ENCODE data around the gene SHH.
"Not testable (repeated sequence)": the region's sequence is repeated elsewhere in the genome, so short reads cannot be mapped to it uniquely, and the experiment has no call there.

Gene SHH

GRCh38 chr7:155819186-155819585 is 6.9 kb upstream of the SHH start:
- no peak for DNase-seq (ENCODE audit: low spot score)

GRCh38 chr7:155818820-155819168 is 6.5 kb upstream of the SHH start:
- DNase-seq (ENCODE audit: low spot score): no peak

- no peak for DNase-seq (ENCODE audit: low spot score)
Measured at GRCh38 chr7:155818154-155818819, 6.0 kb upstream of the SHH start.

DNA sequence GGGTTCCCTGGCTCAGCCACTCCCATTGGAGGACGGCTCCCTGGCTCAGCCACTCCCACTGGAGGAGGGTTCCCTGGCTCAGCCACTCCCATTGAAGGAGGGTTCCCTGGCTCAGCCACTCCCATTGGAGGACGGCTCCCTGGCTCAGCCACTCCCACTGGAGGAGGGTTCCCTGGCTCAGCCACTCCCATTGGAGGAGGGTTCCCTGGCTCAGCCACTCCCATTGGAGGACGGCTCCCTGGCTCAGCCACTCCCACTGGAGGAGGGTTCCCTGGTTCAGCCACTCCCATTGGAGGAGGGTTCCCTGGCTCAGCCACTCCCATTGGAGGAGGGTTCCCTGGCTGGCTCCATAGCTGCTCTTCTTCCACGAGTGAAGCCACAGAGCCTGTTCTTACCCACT is 5.3 kb upstream of the SHH start:
- not testable (repeated sequence) for DNase-seq (ENCODE audit: low spot score)

DNA sequence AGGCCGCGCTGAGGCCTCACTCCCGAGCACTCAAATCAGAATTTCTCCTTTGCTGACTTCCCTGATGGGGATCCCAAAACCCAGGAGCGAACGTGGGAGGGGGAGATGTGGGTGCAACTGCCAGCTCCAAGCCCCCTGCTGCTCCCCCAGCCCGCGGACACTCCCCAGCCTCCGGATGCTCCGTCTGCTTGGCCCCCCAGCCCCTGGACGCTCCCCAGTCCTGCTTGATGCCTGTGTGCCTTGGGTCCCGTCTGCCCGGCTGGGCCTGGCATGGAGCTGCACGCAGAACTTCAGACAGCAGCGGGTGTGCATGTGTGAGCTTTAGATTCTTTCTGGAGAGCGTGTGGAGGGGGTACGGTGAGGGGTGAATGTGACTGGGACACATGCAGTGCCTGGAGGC is 4.7 kb upstream of the SHH start:
- DNase-seq (ENCODE audit: low spot score): no peak

DNA sequence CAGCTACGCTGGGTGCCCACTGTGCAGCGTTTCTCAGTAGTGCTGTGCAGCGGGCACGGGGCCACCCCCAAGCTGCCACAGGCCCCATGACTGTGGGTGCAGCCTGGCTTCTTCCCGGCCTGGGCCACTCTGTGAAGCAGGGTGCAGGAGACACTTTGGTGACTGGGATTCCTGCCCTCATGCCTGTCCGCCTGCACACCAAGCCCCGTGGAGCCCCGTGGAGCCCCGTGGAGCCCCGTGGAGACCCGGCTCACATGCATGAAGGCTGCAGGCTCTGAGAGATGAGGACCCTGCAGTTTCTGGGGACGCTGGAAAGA is 3.9 kb upstream of the SHH start:
- no peak for DNase-seq (ENCODE audit: low spot score)

DNA sequence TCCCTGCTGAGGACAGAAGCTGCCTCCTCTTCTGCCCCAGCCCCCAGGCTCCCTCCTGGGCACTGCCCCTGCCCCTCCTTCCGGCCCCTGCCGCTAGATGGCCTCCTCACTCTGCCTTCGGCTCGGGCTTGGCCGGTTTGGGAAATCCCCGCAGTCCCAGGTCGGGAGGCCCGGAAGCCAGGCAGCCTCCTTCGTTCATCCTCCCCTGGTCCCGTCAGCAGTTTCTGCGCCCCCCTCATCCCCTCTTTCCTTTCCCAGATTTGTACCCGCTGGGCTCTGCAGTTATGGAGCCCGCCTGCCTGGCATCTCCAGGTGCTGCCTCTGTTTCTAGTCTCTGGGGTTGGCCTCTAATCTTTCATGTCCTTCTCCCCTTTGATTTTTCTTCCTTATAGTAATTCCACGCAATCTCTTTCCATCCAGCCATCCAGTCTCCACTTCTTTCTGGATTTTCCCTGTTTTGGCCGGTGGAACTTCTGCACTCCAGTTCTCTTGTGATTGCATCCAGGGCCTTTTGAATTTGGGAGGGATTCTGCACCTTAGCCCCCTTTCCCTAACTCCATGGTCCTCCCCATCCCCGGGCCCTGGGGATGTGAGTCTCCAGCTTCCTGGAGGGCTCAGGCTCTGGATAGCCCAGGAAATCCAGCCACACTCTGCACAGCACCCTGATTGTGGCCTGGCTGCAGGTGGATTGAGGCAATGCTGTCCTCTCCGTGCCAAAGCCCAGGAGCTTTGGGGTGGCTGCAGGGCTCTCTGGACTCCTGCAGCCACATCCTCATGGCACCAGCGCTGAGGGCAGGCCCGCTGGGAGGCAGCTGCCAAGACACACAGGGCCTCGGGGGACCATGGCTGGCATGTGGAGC is 3.3 kb upstream of the SHH start:
- DNase-seq (ENCODE audit: low spot score): no peak

- no peak for DNase-seq (ENCODE audit: low spot score)
Measured at GRCh38 chr7:155814316-155815276, 2.3 kb upstream of the SHH start.

DNA sequence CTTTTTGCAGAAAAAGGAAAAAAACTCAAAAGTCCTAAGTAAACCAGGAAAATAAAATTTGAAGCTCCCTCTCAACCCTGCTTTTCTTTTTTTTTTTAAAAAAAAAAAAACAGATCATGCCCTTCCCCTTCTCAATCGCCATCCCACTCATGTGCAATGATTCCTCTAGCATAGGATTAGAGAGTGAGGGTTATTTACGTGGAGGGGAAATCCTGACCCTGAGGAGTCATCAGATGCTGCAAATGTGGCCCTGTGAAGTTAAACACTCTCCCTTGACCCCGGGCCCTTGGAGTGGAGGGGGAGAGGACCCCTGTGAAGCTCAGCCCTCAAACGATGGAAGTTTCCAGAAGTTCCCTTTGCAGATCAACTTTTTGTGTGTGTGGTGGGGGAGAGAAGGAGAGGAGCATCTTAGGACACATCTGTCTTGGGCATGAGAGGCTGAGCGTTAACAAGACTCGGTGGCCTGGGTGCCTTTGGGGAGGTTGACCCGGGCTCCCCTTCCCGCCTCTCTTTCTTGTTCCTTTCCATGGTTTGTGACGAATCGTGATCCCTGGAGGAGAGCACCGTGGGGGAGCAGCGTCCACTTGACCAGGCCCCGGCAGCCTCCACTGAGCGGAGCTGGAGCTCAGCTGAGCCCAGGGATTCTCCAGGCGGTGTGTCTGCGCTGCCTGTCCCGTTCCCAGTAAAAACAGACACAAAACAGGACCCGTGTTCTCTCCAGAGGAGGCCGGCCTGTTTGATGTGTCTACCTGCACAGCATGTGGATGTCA is 1.5 kb upstream of the SHH start:
- no peak for DNase-seq (ENCODE audit: low spot score)

- DNase-seq (ENCODE audit: low spot score): no peak
Measured at GRCh38 chr7:155813125-155813524, 862 bp upstream of the SHH start.

GRCh38 chr7:155811560-155811894 is 736 bp downstream of the SHH start:
- DNase-seq (ENCODE audit: low spot score): no peak

GRCh38 chr7:155810770-155811559 is 1.3 kb downstream of the SHH start:
- DNase-seq (ENCODE audit: low spot score): no peak

DNA sequence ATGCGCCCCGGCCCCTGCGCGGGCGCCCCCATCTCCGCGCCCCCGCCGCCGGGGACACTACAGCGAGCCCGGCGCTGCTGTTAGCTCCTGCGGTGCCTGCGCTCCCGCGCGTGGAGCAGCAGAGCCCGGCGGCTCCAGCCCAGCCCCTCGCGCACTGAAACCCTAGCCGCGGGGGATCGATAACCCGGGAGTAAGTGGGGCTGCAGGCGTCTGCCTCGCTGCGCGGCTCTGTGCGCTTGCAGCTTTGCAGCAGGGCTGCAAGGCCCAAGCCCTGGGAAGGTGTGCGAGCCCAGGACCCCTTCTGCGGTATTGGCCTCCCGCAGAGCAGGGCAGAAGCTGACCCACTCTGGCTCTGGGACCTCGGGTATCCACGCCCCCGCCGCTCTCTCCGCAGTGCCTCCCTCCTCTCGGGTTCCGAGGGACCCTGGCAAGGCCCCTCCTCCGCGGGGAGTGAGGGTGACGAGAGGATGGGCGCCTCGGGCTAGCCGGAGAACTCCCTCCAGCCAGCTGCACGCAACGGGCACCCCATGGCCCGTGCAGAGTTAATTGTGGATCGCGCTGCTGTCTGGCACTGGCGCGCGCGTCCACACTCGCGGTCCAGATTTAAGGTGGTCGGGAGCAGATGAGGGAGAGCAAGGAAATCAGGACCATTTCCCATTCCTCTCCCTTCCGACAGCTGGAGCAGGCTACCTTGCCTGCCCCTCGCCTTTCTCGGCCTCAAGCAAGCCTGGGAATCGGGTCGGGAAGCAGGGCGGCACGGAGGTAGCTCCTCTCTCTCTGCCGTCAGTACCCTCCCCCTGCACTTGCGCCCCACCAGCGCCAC is 2.1 kb downstream of the SHH start:
- DNase-seq (ENCODE audit: low spot score): no peak

DNA sequence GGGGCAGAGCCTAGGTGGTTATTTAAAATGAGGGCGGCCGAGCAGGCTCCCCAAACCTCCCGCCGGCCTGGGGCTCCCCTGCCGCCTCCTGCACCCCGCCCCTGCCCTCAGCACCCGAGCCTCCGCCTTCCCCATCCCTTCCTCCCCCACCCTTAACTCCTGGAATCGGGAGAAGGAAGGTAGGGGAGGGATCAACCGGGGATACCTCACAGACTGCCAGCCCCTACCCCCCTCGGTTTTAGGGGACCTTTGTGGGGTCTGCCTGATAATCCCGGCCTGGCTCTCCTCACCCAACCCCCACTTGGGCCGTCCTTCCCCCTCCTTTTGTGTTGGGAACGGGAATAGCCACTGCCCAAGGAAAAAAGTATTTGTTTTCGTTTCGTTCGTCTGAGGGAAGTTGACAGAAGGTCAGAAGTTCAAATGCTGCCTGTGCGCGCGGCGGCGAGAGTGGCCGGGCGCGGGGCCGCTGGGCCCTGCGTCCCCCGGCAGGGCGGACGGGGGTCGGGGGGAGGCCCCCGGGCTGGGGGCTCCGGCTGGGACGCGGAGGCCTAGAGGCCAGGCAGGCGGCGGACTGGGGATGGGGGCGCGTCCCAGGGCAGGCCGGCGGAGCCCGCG is 2.8 kb downstream of the SHH start:
- DNase-seq (ENCODE audit: low spot score): no peak

GRCh38 chr7:155808549-155809331 is 3.5 kb downstream of the SHH start:
- no peak for DNase-seq (ENCODE audit: low spot score)

- no peak for DNase-seq (ENCODE audit: low spot score)
Measured at GRCh38 chr7:155807789-155808548, 4.3 kb downstream of the SHH start.

DNA sequence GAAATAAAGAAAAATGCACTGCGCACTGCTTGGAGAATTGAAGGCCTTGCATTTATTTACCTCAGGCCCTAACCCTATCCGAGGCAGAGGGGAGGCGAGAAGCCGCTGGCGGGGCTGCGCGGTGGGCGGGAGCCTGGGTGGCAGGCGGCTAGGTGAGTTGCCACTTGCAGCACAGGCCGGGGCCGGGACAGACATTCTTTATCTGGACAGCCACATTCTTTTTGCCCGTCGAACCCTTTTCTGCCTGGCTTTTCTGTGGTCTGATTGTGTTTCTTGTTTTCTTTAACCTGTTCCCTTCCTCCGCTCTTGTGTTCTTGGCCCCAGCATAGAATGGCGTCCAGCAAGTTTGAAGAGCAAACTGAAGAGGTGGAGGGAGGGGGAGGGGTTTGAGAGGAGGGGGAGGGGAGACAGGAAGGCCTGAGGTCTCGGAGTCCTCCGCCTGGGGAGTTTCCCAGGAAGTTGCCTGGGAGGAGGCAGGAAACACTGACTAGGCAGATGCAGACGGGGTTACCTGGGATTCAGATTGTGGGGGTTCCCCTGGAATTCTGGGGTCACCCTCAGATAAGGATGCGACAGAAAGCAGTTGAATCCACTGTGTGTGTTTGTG is 5.1 kb downstream of the SHH start:
- no peak for DNase-seq (ENCODE audit: low spot score)

Measured in putamen (tissue), 1 donor.